Measurements from ENCODE around the gene G2E3. TPM values are rescaled to one million over a fixed set of nuclear protein-coding genes. Genes with fewer than 3 reads are reported as not detected.
"Not testable (repeated sequence)": the region's sequence is repeated elsewhere in the genome, so short reads cannot be mapped to it uniquely, and the experiment has no call there.

Gene G2E3
- total RNA-seq, 1 experiment from 2014 or later: 48.9 TPM

- DNase-seq (ENCODE audit: extremely low read depth, low read depth): no peak
These were observed 42.3 kb downstream of the G2E3 start for GRCh38 chr14:30600922-30601918.

DNA sequence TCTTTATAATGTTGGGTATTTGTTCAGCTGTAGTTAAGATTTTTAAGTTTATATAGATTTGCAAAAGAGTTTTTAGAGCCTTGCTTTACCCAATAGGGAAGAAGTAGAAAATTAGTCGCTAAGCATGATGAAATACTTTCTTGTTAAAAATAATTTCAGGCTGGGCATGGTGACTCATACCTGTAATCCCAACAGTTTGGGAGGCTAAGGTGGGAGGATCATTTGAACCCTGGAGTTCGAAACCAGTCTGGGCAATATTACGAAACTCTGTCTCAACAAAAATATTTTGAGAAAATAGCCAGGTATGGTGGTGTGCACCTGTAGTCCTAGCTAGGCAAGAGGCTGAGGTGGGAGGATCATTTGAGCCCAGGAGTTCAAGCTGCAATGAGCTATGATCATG, 44.4 kb downstream of the G2E3 start:
- no peak for DNase-seq (ENCODE audit: extremely low read depth, low read depth)

- not testable (repeated sequence) for DNase-seq (ENCODE audit: extremely low read depth, low read depth)
These were observed 45.7 kb downstream of the G2E3 start for GRCh38 chr14:30604696-30605095.

DNA sequence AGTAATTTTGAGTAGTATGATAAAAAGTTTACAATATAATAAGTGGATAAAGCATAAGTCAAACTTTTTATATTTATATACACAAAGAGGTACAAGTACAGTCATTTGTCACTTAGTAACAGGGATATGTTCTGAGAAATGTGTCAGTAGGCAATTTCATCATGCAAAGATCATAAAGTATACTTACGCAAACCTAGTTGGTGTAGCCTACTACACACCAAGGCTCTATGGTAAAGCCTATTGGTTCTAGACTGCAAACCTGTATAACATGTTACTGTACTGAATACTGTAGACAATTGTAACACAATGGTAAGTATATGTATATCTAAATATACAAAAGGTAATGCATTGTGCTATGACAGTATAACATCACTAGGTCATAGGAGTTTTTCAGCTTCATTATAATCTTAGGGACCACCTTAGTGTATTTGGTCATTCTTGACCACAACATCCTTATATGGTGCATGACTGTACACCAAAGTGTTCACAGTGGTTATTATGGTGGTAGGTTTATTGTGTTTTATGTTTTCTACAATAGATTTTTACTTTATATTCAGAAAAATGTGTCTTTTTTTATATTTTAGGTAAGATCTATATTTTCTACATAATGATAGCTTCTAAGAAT, 48.3 kb downstream of the G2E3 start:
- DNase-seq (ENCODE audit: extremely low read depth, low read depth): no peak

DNA sequence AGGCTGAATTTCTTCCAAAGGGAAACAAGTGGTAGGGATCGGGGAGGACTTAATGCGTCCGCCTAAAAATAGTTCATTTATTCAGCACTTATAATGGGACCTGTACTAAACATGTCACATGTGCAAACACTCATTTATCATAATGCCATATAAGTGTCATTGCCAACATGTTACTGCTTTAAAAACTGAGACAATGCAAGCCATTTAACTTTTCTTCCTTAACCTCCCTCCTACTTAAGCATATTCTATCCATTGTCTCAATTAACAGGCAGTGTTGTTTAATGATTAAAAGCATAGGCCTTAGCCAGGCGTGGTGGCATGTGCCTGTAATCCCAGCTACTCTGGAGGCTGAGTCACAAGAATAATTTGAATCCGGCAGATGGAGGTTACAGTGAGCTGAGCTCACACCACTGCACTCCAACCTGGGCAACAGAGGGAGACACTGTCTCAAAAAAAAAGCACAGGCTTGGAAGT, 49.6 kb downstream of the G2E3 start:
- no peak for DNase-seq (ENCODE audit: extremely low read depth, low read depth)

- peak; percentile 58 for DNase-seq (ENCODE audit: extremely low read depth, low read depth)
These were observed 51.9 kb downstream of the G2E3 start for GRCh38 chr14:30610787-30611343.

DNA sequence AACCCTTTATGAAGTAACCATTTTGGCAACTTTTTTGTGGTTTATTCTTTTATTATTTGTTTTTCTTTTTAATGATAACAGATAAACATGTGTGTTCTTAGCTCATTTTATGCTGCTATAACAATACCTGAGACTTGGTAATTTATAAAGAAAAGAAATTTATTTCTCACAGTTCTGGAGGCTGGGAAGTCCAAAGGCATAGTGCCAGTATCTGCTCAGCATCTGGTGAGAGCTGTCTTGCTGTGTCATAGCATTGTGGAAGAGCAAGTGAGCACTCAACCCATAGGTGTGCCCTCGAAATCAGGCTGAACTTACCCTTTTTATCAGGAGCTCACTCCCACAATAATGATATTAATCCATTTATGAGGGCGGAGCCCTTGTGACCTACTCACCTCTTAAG, 55.2 kb downstream of the G2E3 start:
- DNase-seq (ENCODE audit: extremely low read depth, low read depth): no peak

DNA sequence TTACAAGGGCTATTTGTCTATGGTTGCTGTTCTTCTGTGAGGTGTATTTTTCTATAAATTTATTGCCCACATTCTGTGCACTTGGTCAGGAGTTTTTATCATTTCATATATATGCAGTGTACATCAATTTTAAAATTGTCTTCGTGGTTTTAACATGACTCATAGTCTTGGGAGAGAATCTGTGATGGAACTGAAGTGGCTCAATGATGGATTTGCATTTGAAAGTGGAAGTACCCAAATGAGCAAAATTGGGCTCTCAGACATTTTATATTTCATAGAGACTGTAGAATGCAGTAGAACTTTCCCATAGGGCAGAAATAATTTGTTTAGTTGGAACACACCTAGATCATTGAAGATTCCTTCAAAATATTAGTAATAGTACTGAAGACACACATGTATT, 61.2 kb downstream of the G2E3 start:
- no peak for DNase-seq (ENCODE audit: extremely low read depth, low read depth)

- peak; percentile 9 for DNase-seq (ENCODE audit: extremely low read depth, low read depth)
These were observed 62.5 kb downstream of the G2E3 start for GRCh38 chr14:30621354-30621939.

GRCh38 chr14:30621940-30622830, 63.2 kb downstream of the G2E3 start, which contains the start of gene SCFD1:
Gene SCFD1, plus strand, starts transcription at chr14:30622319. Its CDS starts 20 bp downstream, at chr14:30622339.
- DNase-seq (ENCODE audit: extremely low read depth, low read depth): peak; percentile 90

DNA sequence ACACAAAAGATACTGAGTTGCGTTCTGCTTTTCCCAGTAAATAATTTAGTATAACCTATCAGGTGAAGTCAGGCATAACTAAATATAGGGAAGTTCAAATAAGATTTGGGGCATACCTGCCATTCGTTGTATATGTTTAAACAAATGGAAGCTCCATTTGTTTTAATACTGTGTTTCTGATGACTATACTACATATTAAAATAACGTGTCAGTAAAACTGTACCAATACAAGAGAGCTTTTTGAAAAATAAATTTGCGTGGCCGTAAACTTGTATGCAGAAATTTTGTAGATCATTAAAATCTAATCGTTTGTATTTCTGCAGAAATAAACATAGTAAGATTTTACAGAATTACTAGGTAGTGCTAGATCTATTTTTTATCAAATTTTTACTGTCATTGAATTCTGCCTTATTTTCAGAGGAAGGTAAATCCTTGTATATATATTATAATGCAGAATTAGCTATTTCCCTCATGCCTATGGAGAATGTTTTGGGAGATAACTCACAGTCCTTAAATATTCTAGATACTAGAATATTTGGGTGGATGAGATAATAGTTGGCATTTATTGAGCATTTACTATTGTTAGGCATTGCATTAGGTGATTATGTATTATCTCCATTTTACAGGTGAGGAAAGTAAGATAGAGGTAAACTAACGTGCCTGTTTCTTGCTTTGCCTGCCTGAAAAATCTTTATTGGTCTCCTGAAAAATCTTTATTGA, 64.6 kb downstream of the G2E3 start:
- no peak for DNase-seq (ENCODE audit: extremely low read depth, low read depth)

DNA sequence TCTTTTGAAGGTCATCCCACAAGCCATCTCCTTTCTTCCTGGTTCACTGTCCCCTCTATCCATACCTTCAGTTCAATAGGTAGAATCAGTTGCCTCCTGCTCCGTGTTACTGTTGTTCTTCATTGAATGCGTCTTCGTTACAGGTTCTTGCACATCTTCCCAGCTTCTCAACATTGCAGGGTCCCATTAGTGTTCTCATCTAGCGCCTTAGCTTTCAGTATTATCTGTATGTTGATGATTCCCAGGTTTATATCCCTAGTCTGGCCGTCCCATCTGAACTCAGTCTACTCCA, 65.1 kb downstream of the G2E3 start:
- no peak for DNase-seq (ENCODE audit: extremely low read depth, low read depth)

- DNase-seq (ENCODE audit: extremely low read depth, low read depth): no peak
These were observed 66.6 kb downstream of the G2E3 start for GRCh38 chr14:30625533-30625932.

DNA sequence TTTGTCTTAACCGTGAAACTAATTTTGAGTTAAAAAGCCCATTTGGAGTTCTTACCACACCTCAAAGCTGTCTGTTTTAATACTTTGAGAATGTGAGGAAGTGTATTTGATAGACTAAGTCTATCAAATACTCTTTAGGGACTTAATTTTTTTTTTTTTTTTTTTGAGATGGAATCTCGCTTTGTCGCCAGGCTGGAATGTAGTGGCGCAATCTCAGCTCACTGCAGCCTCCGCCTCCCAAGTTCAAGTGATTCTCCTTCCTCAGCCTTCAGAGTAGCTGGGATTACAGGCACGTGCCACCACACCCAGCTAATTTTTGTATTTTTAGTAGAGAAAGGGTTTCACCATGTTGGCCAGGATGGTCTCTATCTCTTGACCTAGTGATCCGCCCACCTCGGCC, 70.5 kb downstream of the G2E3 start:
- peak; percentile 26 for DNase-seq (ENCODE audit: extremely low read depth, low read depth)

- DNase-seq (ENCODE audit: extremely low read depth, low read depth): no peak
These were observed 71.3 kb downstream of the G2E3 start for GRCh38 chr14:30630248-30630647.

DNA sequence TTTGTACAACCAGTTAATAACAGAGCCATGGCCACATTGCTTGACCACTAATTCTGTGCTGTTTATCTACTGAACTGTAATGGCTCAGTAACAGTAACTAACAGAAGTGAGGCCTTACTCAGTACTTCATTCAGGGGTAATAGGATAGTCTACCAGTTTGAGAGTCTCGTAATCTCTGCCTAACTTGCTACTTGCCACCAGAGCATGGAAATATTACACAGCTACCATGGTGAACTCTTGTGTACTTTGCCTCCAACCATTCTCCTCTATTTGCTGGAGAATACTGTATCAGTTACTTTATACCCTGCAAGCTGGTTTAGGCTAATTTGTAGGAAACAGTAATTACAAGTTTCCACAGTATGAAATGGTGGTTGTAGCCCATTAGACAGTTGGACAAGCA, 73.8 kb downstream of the G2E3 start:
- DNase-seq (ENCODE audit: extremely low read depth, low read depth): no peak

DNA sequence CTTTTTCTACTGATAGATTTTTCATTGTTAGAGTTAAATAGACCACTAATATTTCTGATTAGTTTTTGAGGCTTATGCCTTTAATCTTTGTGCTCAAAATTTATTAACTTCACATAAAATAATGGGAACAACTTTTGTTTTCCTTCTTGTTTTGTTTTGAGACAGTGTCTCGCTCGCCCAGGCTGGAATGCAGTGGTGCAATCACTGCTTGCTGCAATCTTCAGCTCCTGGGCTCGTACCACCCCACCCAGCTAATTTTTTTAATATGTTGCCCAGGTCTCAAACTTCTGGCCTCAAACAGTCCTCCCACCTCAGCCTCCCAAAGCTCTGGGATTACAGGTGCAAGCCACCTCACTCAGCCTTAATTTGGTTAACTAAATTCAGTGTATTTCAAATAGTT, 80.0 kb downstream of the G2E3 start:
- no peak for DNase-seq (ENCODE audit: extremely low read depth, low read depth)

DNA sequence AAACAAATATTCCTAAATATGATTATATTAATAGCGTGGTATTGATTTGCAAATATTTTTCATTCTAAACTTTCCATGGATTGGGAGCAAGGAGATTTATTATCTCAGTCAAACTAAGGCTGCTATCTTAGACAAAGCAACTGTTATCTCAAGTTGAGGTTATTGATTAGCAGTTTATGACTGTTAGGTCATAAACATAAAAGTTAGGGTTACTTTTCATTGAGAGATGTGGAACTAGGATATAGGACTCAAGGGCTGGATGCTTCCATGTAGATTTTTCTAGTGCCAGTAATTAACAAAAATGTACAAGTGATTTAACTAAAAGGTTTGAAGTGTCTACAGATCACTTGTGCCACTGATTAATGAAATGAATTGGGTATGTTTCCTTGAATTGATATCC, 82.2 kb downstream of the G2E3 start:
- no peak for DNase-seq (ENCODE audit: extremely low read depth, low read depth)

- DNase-seq (ENCODE audit: extremely low read depth, low read depth): not testable (repeated sequence)
These were observed 85.5 kb downstream of the G2E3 start for GRCh38 chr14:30644462-30644861.

- no peak for DNase-seq (ENCODE audit: extremely low read depth, low read depth)
These were observed 86.6 kb downstream of the G2E3 start for GRCh38 chr14:30645600-30645999.

Measured in NCI-H460 (cell line).